ENCODE results near the gene ARL13A. TPM values are rescaled to one million over a fixed set of nuclear protein-coding genes. Genes with fewer than 3 reads are reported as not detected.
A peak's percentile ranks its signal among the peaks of the same experiment; 100 is the strongest.

Gene ARL13A
- total RNA-seq, 1 experiment from 2014 or later: not detected

GRCh38 chrX:100994352-100995281, 25.1 kb downstream of the ARL13A start:
- intact Hi-C loops (cut with micrococcal nuclease): no loop called here
- ChIA-PET RAD21 (ENCODE audit: low non-redundant PET in 1 of 2, low total read pairs in 2 of 2, uncharacterized antibody in 2 of 2, unreplicated experiment in 2 of 2) (no interaction called here), POLR2A (interaction anchor here (0.6 kb wide), 1 partner anchor 8 kb away, joined by 3 read pairs; no protein-coding TSS in a partner anchor), CTCF (no interaction called here)
- Histone ChIP-seq H3K36me3 (ENCODE audit: control insufficient read depth in 1 of 2, insufficient read depth in 2 of 2, low read length in 2 of 2) (no peaks in the 10 kb centered on the region; a peak in 1 of 4 replicates), H3K27me3 (ENCODE audit: insufficient read depth, low read length) (no peaks in the 10 kb centered on the region), H3K9ac (ENCODE audit: low read length) (peak overlapping the region; percentile 39), H3K9me3 (ENCODE audit: control insufficient read depth in 1 of 2, insufficient read depth in 1 of 2, low read depth in 1 of 2, low read length in 2 of 2) (no peaks in the 10 kb centered on the region), H2AFZ (ENCODE audit: low read depth, low read length, poor library complexity, severe bottlenecking) (no peak overlapping the region), H3K79me2 (ENCODE audit: insufficient read depth, low read length) (no peaks in the 10 kb centered on the region), H3K27ac (ENCODE audit: low read depth, low read length) (peak overlapping the region; percentile 50; the same call in 1 of the 2 replicates), H4K20me1 (ENCODE audit: insufficient read depth) (no peaks in the 10 kb centered on the region), H3K4me2 (ENCODE audit: low read length) (peak overlapping the region; percentile 67), H3K4me3 (replicated peaks in 1 of 2; ENCODE audit: low read depth in 1 of 2, low read length in 2 of 2) (peak overlapping the region in 1 of 2 experiments; percentile 40; a peak in 2 of 4 replicates), H3K4me1 (ENCODE audit: control insufficient read depth in 1 of 2, insufficient read depth in 2 of 2, low read length in 2 of 2) (peaks cover 18 to 36% of the 10 kb centered on the region in 2 experiments), H3K9me2 (ENCODE audit: insufficient read depth) (no peaks in the 10 kb centered on the region)
- TF ChIP-seq JUND (IDR thresholded peaks at IDR 0.05) (peak; percentile 83), RAD21 (IDR thresholded peaks at IDR 0.05; ENCODE audit: low read depth) (no peak), ELF1 (IDR thresholded peaks at IDR 0.05; ENCODE audit: borderline replicate concordance, low read depth) (no peak), ZBTB33 (IDR thresholded peaks at IDR 0.05; ENCODE audit: extremely low read depth, insufficient replicate concordance, low read length) (no peak), SP1 (IDR thresholded peaks at IDR 0.05; ENCODE audit: low read depth) (peak; percentile 79), CBX3 (IDR thresholded peaks at IDR 0.05; ENCODE audit: low read depth) (peak; percentile 88; the same call in 1 of the 2 replicates), MAX (IDR thresholded peaks at IDR 0.05) (peak; percentile 63), SIN3A (IDR thresholded peaks at IDR 0.05; ENCODE audit: low read depth) (peak; percentile 60; the same call in 1 of the 2 replicates), ZNF274 (IDR thresholded peaks at IDR 0.05; ENCODE audit: low read depth, low read length) (no peak), FOSL1 (IDR thresholded peaks at IDR 0.05; ENCODE audit: low read depth) (peak; percentile 82), SRF (IDR thresholded peaks at IDR 0.05; ENCODE audit: low read depth) (no peak), EGR1 (IDR thresholded peaks at IDR 0.05; ENCODE audit: low read depth) (0 out of 2 replicates have a peak, but pooled peaks have one; percentile 31), ATF3 (IDR thresholded peaks at IDR 0.05) (0 out of 2 replicates have a peak, but pooled peaks have one; percentile 52), CTCF (IDR thresholded peaks at IDR 0.05 in 2 of 3, conservative IDR thresholded peaks at IDR 0.05 in 1 of 3; ENCODE audit: borderline replicate concordance in 1 of 3, insufficient read depth in 1 of 3, low read depth in 2 of 3, low read length in 2 of 3) (no peak), CEBPB (IDR thresholded peaks at IDR 0.05; ENCODE audit: low read depth) (peak; percentile 97), POLR2A (IDR thresholded peaks at IDR 0.05; ENCODE audit: borderline replicate concordance, extremely low read depth, insufficient read depth, insufficient read length) (no peak), YY1 (IDR thresholded peaks at IDR 0.05; ENCODE audit: extremely low read depth, insufficient replicate concordance, low read depth, low read length) (no peak), ZFX (IDR thresholded peaks at IDR 0.05) (no peak), EZH2 (IDR thresholded peaks at IDR 0.05) (no peak), EZH2phosphoT487 (IDR thresholded peaks at IDR 0.05; ENCODE audit: borderline replicate concordance) (no peak), POLR2AphosphoS5 (IDR thresholded peaks at IDR 0.05; ENCODE audit: low read depth, low read length) (peak; percentile 49; the same call in 1 of the 2 replicates)
- BruUV-seq (replicated peaks): no TSS peak
- peak; percentile 47 for DNase-seq (ENCODE audit: low read depth, low spot score)
- ATAC-seq: peak; percentile 81
